GM18517 (cell line): ENCODE results near the gene CELF1.

Experiments
- ATAC-seq: cut with Tn5 transposase; IDR thresholded peaks from one replicate; pipeline ENCODE4 v1.9.1; 2021; ENCODE audit warnings: mild to moderate bottlenecking, moderate library complexity; ENCODE audit not compliant: unreplicated experiment

CELF1 gene

GRCh38 chr11:47451436-47451835 lies 101.5 kb downstream of the CELF1 start:
- no peak for ATAC-seq

- ATAC-seq = no peak
Measured at GRCh38 chr11:47449541-47449940, 103.4 kb downstream of the CELF1 start.

- no peak for ATAC-seq
Measured at GRCh38 chr11:47448566-47449427, 104.1 kb downstream of the CELF1 start, which contains the start of gene RAPSN. Gene RAPSN, minus strand, starts transcription at chr11:47449136. Its CDS starts 172 bp downstream, at chr11:47448964.

- ATAC-seq = no peak
Measured at GRCh38 chr11:47447906-47448305, 105.0 kb downstream of the CELF1 start.

GRCh38 chr11:47446833-47447232 lies 106.1 kb downstream of the CELF1 start:
- ATAC-seq = no peak

- ATAC-seq = no peak
Measured at GRCh38 chr11:47445840-47446239, 107.1 kb downstream of the CELF1 start.

GRCh38 chr11:47443817-47444216 lies 109.1 kb downstream of the CELF1 start:
- ATAC-seq = no peak

GRCh38 chr11:47443028-47443700 lies 109.8 kb downstream of the CELF1 start:
- ATAC-seq = no peak

GRCh38 chr11:47442514-47442913 lies 110.4 kb downstream of the CELF1 start:
- no peak for ATAC-seq

GRCh38 chr11:47441421-47441820 lies 111.5 kb downstream of the CELF1 start:
- no peak for ATAC-seq

GRCh38 chr11:47440054-47440476 lies 112.9 kb downstream of the CELF1 start:
- ATAC-seq = no peak

GRCh38 chr11:47438721-47439120 lies 114.2 kb downstream of the CELF1 start:
- ATAC-seq = no peak

- no peak for ATAC-seq
Measured at GRCh38 chr11:47437746-47438418, 115.0 kb downstream of the CELF1 start.

GRCh38 chr11:47437218-47437745 lies 115.7 kb downstream of the CELF1 start:
- no peak for ATAC-seq

- no peak for ATAC-seq
Measured at GRCh38 chr11:47436726-47437125, 116.2 kb downstream of the CELF1 start.

- no peak for ATAC-seq
Measured at GRCh38 chr11:47435687-47436086, 117.2 kb downstream of the CELF1 start.

- ATAC-seq = no peak
Measured at GRCh38 chr11:47434011-47434786, 118.7 kb downstream of the CELF1 start.

- ATAC-seq = no peak
Measured at GRCh38 chr11:47433157-47433556, 119.8 kb downstream of the CELF1 start.

- ATAC-seq = no peak
Measured at GRCh38 chr11:47431356-47432083, 121.4 kb downstream of the CELF1 start.

- ATAC-seq = no peak
Measured at GRCh38 chr11:47430524-47430923, 122.4 kb downstream of the CELF1 start.
